GM23338 (cell line): ENCODE data around the gene JMJD1C. TPM values are rescaled to one million over a fixed set of nuclear protein-coding genes. Genes with fewer than 3 reads are reported as not detected.

Experiments used
- ATAC-seq: fragments of 200-7000 bp; cut with Tn5 transposase; 3 replicates; pipeline ENCODE4 v1.9.1; 2020
- DNase-seq: peaks from one replicate; pipeline ENCODE4 v3.0.0-alpha.2; 2015; ENCODE audit warnings: low spot score
- H2AFZ ChIP-seq: fragments of 200-600 bp; sonication (generic); 2 replicates; pipeline ENCODE4 v1.8.0; 2016; ENCODE audit warnings: antibody characterized with exemption, mild to moderate bottlenecking, moderate library complexity
- H3F3A ChIP-seq: fragments of 200-600 bp; sonication (generic); replicated peaks from 2 replicates; pipeline ENCODE4 v1.8.0; 2017; ENCODE audit warnings: antibody characterized with exemption, mixed run types, low read depth
- H3K27ac ChIP-seq: fragments of 200-600 bp; sonication (generic); 2 replicates; pipeline ENCODE4 v1.6.1; 2016; ENCODE audit warnings: low read depth
- H3K27me3 ChIP-seq: fragments of 200-600 bp; sonication (generic); 2 replicates; pipeline ENCODE4 v1.8.0; 2016; ENCODE audit warnings: mild to moderate bottlenecking, mixed run types, moderate library complexity; ENCODE audit not compliant: insufficient read depth
- H3K36me3 ChIP-seq: fragments of 200-600 bp; sonication (generic); 2 replicates; pipeline ENCODE4 v1.8.0; 2016; ENCODE audit warnings: mild to moderate bottlenecking; ENCODE audit not compliant: insufficient read depth
- H3K4me1 ChIP-seq: fragments of 200-600 bp; sonication (generic); 2 replicates; pipeline ENCODE4 v1.8.0; 2016; ENCODE audit warnings: mild to moderate bottlenecking, moderate library complexity; ENCODE audit not compliant: insufficient read depth
- H3K4me2 ChIP-seq: fragments of 200-600 bp; sonication (generic); 2 replicates; pipeline ENCODE4 v1.7.1; 2017; ENCODE audit warnings: mixed run types
- H3K4me3 ChIP-seq: fragments of 200-600 bp; sonication (generic); 2 replicates; pipeline ENCODE4 v1.6.1; 2016; ENCODE audit warnings: mixed run types
- H3K79me2 ChIP-seq: fragments of 200-600 bp; sonication (generic); replicated peaks from 2 replicates; pipeline ENCODE4 v1.8.0; 2017; ENCODE audit warnings: mild to moderate bottlenecking; ENCODE audit not compliant: insufficient read depth
- H3K9me2 ChIP-seq: fragments of 200-600 bp; sonication (generic); 2 replicates; pipeline ENCODE4 v1.8.0; 2017; ENCODE audit not compliant: insufficient read depth
- H4K20me1 ChIP-seq: fragments of 200-600 bp; sonication (generic); replicated peaks from 2 replicates; pipeline ENCODE4 v1.8.0; 2017; ENCODE audit warnings: mild to moderate bottlenecking; ENCODE audit not compliant: insufficient read depth
- H3K27ac Mint-ChIP-seq: 2 replicates; pipeline ENCODE4 v1.8.0; 2020; ENCODE audit warnings: inconsistent platforms, mild to moderate bottlenecking, moderate library complexity, mixed read lengths
- H3K27me3 Mint-ChIP-seq: 3 replicates; pipeline ENCODE4 v1.8.0; 2022; ENCODE audit warnings: low read depth, mild to moderate bottlenecking, moderate library complexity, mixed read lengths, inconsistent platforms; ENCODE audit not compliant: insufficient read depth, poor library complexity
- H3K36me3 Mint-ChIP-seq: 3 replicates; pipeline ENCODE4 v1.8.0; 2021; ENCODE audit warnings: low read depth, mild to moderate bottlenecking, inconsistent platforms, moderate library complexity, mixed read lengths
- H3K4me1 Mint-ChIP-seq: 3 replicates; pipeline ENCODE4 v1.8.0; 2020; ENCODE audit warnings: mild to moderate bottlenecking, inconsistent platforms, mixed read lengths
- H3K4me3 Mint-ChIP-seq: 3 replicates; pipeline ENCODE4 v1.8.0; 2021; ENCODE audit warnings: moderate library complexity, mild to moderate bottlenecking, inconsistent platforms, mixed read lengths
- H3K9me3 Mint-ChIP-seq: 3 replicates; pipeline ENCODE4 v1.8.0; 2020; ENCODE audit warnings: moderate library complexity, mild to moderate bottlenecking, inconsistent platforms, mixed read lengths
- CREB1 ChIP-seq: fragments of 250-450 bp; sonication (Bioruptor Pico); IDR thresholded peaks from 2 replicates; pipeline ENCODE4 v1.5.0; 2020; ENCODE audit warnings: low read depth, mild to moderate bottlenecking, moderate library complexity
- EZH2 ChIP-seq: fragments of 200-600 bp; sonication (generic); IDR thresholded peaks from one replicate; pipeline ENCODE4 v1.8.0; 2017; ENCODE audit warnings: antibody characterized with exemption, mild to moderate bottlenecking, low read depth; ENCODE audit not compliant: unreplicated experiment
- EZH2phosphoT487 ChIP-seq: fragments of 200-600 bp; sonication (generic); IDR thresholded peaks from one replicate; pipeline ENCODE4 v1.8.1; 2018; ENCODE audit warnings: antibody characterized with exemption; ENCODE audit not compliant: unreplicated experiment
- JUNB ChIP-seq: IDR thresholded peaks from one replicate; pipeline ENCODE4 v1.6.1; 2016; ENCODE audit warnings: antibody characterized with exemption; ENCODE audit not compliant: unreplicated experiment
- NANOG ChIP-seq: IDR thresholded peaks from 2 replicates; pipeline ENCODE4 v1.6.1; 2016; ENCODE audit warnings: antibody characterized with exemption, borderline replicate concordance
- POLR2AphosphoS5 ChIP-seq: IDR thresholded peaks from 2 replicates; pipeline ENCODE4 v1.6.1; 2016; ENCODE audit warnings: antibody characterized with exemption, low read depth
- REST ChIP-seq: IDR thresholded peaks from one replicate; pipeline ENCODE4 v1.6.1; 2018; ENCODE audit warnings: antibody characterized with exemption; ENCODE audit not compliant: unreplicated experiment
- STAT1 ChIP-seq: IDR thresholded peaks from one replicate; pipeline ENCODE4 v1.6.1; 2016; ENCODE audit warnings: antibody characterized with exemption; ENCODE audit not compliant: unreplicated experiment
- ZNF114 ChIP-seq: fragments of 250-450 bp; sonication (Bioruptor Pico); IDR thresholded peaks from 2 replicates; pipeline ENCODE4 v1.5.0; 2020; ENCODE audit warnings: mild to moderate bottlenecking, moderate library complexity
- ZNF331 ChIP-seq: fragments of 250-450 bp; sonication (Bioruptor Pico); IDR thresholded peaks from 2 replicates; pipeline ENCODE4 v1.5.0; 2020; ENCODE audit warnings: low read depth, mild to moderate bottlenecking, moderate library complexity
- ZNF462 ChIP-seq: fragments of 250-450 bp; sonication (Bioruptor Pico); IDR thresholded peaks from 2 replicates; pipeline ENCODE4 v1.5.0; 2020; ENCODE audit warnings: mild to moderate bottlenecking, moderate library complexity
- polyA plus RNA-seq: library from polyadenylated mRNA; unstranded; fragments of >200 nt; fragmentation: Nextera tagmentation; extraction: Ambion mirVana; gene quantifications from 2 replicates; pipeline ENCODE4 v1.2.1, GENCODE V29; 2016
- total RNA-seq: library from RNA; depleted of rRNA; stranded (reverse); fragments of >200 nt; shearing (Covaris generic); gene quantifications from 2 replicates; pipeline ENCODE4 v1.2.3, GENCODE V29; 2014
- TF ChIP-seq, protein P1 (sequence below): IDR thresholded peaks from 2 replicates; pipeline ENCODE4 v1.6.1; 2016; ENCODE audit warnings: antibody characterized with exemption
- TF ChIP-seq, protein P2 (sequence below), 2 experiments: fragments of 200-600 bp in 1 of 2; sonication (generic) in 1 of 2; conservative IDR thresholded peaks; 2 replicates each; pipeline versions ENCODE4 v1.5.1 to v1.6.1; 2016 to 2017; ENCODE audit warnings: antibody characterized with exemption in 2 of 2, low read depth in 2 of 2, mild to moderate bottlenecking in 2 of 2, moderate library complexity in 1 of 2

JMJD1C gene
- total and polyA plus RNA-seq, 2 experiments from 2014 or later, result 333 to 435 TPM

- Mint-ChIP-seq H3K4me1 (peaks cover 28% of the 10 kb centered on the region), H3K27me3 (no peaks in the 10 kb centered on the region), H3K27ac (no peak overlapping the region), H3K36me3 (no peaks in the 10 kb centered on the region), H3K4me3 (no peak overlapping the region), H3K9me3 (no peaks in the 10 kb centered on the region)
- Histone ChIP-seq H3K4me2 (no peak overlapping the region), H3K79me2 (peaks cover 87% of the 10 kb centered on the region), H3F3A (no peaks in the 10 kb centered on the region), H3K27me3 (no peaks in the 10 kb centered on the region), H3K36me3 (no peaks in the 10 kb centered on the region), H4K20me1 (no peaks in the 10 kb centered on the region), H3K4me1 (peaks cover 28% of the 10 kb centered on the region), H3K27ac (no peak overlapping the region), H3K9me2 (no peaks in the 10 kb centered on the region), H3K4me3 (no peak overlapping the region), H2AFZ (no peak overlapping the region)
- TF ChIP-seq ZNF114, result no peak
- no peak for TF ChIP-seq REST
- TF ChIP-seq STAT1, result no peak
- no peak for TF ChIP-seq CREB1 (CRISPR knock-in tag)
- TF ChIP-seq, protein P1, sequence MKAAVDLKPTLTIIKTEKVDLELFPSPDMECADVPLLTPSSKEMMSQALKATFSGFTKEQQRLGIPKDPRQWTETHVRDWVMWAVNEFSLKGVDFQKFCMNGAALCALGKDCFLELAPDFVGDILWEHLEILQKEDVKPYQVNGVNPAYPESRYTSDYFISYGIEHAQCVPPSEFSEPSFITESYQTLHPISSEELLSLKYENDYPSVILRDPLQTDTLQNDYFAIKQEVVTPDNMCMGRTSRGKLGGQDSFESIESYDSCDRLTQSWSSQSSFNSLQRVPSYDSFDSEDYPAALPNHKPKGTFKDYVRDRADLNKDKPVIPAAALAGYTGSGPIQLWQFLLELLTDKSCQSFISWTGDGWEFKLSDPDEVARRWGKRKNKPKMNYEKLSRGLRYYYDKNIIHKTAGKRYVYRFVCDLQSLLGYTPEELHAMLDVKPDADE, result no peak
- TF ChIP-seq EZH2, result no peak
- no peak for TF ChIP-seq NANOG
- TF ChIP-seq ZNF331, result no peak
- no peak for TF ChIP-seq ZNF462
- no peak for TF ChIP-seq EZH2phosphoT487
- TF ChIP-seq POLR2AphosphoS5, result no peak
- no peak for TF ChIP-seq JUNB
- TF ChIP-seq, protein P2, sequence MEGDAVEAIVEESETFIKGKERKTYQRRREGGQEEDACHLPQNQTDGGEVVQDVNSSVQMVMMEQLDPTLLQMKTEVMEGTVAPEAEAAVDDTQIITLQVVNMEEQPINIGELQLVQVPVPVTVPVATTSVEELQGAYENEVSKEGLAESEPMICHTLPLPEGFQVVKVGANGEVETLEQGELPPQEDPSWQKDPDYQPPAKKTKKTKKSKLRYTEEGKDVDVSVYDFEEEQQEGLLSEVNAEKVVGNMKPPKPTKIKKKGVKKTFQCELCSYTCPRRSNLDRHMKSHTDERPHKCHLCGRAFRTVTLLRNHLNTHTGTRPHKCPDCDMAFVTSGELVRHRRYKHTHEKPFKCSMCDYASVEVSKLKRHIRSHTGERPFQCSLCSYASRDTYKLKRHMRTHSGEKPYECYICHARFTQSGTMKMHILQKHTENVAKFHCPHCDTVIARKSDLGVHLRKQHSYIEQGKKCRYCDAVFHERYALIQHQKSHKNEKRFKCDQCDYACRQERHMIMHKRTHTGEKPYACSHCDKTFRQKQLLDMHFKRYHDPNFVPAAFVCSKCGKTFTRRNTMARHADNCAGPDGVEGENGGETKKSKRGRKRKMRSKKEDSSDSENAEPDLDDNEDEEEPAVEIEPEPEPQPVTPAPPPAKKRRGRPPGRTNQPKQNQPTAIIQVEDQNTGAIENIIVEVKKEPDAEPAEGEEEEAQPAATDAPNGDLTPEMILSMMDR (conservative IDR thresholded peaks at IDR 0.05; ENCODE audit: low read depth in 2 of 2), result no peak
- ATAC-seq (no peak), DNase-seq (no peak)
These were observed 36.2 kb upstream of the JMJD1C start for GRCh38 chr10:63501954-63502353.
